Measurements from ENCODE around the gene TEKT3.

- TF ChIP-seq CTCF (IDR thresholded peaks at IDR 0.05; ENCODE audit: low read length), result no peak
- no peak for TF ChIP-seq EZH2 (IDR thresholded peaks at IDR 0.05; ENCODE audit: borderline replicate concordance, low read length)
Measured at GRCh38 chr17:15379659-15380058, 38.3 kb upstream of the TEKT3 start.
